Kidney epithelial cell (primary cell): ENCODE measurements around the gene TBX1. TPM values are rescaled to one million over a fixed set of nuclear protein-coding genes. Genes with fewer than 3 reads are reported as not detected.

Experiments
- DNase-seq: peaks from one replicate; pipeline ENCODE4 v3.0.0-alpha.2; 2010; ENCODE audit warnings: low read depth
- H3K27me3 ChIP-seq: 2 replicates; pipeline ENCODE4 v1.6.0; 2011; ENCODE audit warnings: low read length; ENCODE audit not compliant: control insufficient read depth, insufficient read depth
- H3K36me3 ChIP-seq: 2 replicates; pipeline ENCODE4 v1.5.1; 2011; ENCODE audit warnings: low read length; ENCODE audit not compliant: control insufficient read depth, insufficient read depth
- H3K4me3 ChIP-seq: 2 replicates; pipeline ENCODE4 v1.5.1; 2011; ENCODE audit warnings: low read depth, mild to moderate bottlenecking, control low read depth, low read length
- total RNA-seq: library from RNA; depleted of rRNA; stranded (reverse); fragments of >200 nt; gene quantifications from 2 replicates; pipeline ENCODE4 v1.2.3, GENCODE V29; 2015
- TF ChIP-seq, protein P1 (sequence below): IDR thresholded peaks from 2 replicates; pipeline ENCODE4 v1.5.1; 2011; ENCODE audit warnings: mild to moderate bottlenecking, moderate library complexity, low read length, control low read depth, inconsistent platforms; ENCODE audit not compliant: insufficient read depth, poor library complexity, severe bottlenecking

TBX1 gene
- total RNA-seq, 1 donor from 2014 or later, result not detected

DNA sequence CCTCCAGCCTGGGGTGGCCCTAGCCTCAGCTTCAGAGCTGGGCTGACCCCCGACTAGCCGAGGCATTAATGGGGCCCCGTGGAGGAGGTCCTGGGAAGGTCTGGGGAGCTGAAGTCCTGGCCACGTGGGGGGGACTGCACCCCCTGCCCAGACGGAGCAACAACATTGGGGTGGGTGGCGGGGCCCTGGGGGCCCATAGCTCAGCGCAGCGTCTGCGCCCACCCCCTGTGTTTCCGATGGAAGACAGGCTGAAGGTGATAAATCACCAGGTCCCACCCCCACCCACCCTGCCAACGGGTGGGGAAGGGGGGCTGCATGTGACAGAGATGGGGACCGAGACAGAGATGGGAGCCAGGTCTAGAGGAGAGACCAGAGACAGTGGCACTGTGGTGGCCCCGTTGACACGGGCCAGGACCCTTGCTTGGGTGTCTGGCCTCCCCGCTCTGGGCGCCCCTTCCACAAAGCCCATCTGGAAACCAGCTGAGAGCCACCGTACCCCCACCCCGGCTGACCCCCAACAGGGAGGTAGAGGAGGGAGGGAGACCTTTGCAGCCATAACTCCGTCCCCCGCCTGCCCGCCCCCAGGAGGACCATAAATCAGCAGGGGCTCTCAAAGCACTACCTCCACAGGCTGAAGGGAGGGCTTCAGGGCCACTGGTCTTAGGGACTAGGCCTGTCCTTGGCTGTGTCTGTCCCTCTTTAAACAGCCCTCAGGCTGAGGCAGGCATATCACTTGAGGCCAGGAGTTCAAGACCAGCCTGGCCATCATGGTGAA, 29.0 kb upstream of the TBX1 start:
- H3K27me3 ChIP-seq, result peaks cover 61% of the 10 kb centered on the region
- TF ChIP-seq, protein P1, sequence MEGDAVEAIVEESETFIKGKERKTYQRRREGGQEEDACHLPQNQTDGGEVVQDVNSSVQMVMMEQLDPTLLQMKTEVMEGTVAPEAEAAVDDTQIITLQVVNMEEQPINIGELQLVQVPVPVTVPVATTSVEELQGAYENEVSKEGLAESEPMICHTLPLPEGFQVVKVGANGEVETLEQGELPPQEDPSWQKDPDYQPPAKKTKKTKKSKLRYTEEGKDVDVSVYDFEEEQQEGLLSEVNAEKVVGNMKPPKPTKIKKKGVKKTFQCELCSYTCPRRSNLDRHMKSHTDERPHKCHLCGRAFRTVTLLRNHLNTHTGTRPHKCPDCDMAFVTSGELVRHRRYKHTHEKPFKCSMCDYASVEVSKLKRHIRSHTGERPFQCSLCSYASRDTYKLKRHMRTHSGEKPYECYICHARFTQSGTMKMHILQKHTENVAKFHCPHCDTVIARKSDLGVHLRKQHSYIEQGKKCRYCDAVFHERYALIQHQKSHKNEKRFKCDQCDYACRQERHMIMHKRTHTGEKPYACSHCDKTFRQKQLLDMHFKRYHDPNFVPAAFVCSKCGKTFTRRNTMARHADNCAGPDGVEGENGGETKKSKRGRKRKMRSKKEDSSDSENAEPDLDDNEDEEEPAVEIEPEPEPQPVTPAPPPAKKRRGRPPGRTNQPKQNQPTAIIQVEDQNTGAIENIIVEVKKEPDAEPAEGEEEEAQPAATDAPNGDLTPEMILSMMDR, result no peak
- no peak overlapping the region for H3K4me3 ChIP-seq
- H3K36me3 ChIP-seq, result no peaks in the 10 kb centered on the region
- DNase-seq, result no peak

DNA sequence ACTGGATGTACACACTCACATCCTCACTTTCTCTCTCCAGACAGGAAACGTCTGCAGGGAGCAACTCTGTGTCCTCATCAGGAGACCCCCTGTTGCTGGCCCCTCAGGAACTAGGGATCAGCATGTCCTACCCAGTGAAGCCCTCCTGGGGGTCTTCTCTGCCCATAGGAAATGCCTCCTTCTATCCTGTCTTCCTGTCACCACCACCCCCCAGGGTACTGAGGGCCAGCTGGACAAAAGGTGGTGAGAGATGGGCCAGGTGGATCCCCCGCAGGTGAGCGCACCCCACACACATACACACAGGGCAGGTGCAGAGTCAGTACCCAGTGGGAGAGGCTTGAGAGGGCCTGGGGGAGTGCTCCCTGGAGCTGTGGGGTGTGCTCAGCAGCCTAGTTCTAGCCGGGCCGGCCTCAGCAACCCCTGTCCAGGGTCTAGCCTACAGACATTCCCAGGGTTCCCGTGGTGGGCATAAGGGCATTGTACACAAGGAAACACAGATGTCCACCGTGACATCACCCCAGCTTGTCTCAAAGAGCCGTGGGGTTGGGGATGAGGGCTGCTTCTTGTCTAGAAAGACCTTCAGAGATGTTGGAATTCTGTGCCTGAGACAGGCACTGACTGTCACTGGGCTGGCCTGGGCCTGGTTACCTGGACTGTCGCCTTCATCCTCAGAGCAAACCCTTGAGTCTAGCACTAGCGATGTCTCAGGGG, 28.0 kb upstream of the TBX1 start:
- H3K27me3 ChIP-seq, result peaks cover 62% of the 10 kb centered on the region
- no peak overlapping the region for H3K4me3 ChIP-seq
- H3K36me3 ChIP-seq, result no peaks in the 10 kb centered on the region
- TF ChIP-seq, protein P1, result no peak
- DNase-seq, result no peak

DNA sequence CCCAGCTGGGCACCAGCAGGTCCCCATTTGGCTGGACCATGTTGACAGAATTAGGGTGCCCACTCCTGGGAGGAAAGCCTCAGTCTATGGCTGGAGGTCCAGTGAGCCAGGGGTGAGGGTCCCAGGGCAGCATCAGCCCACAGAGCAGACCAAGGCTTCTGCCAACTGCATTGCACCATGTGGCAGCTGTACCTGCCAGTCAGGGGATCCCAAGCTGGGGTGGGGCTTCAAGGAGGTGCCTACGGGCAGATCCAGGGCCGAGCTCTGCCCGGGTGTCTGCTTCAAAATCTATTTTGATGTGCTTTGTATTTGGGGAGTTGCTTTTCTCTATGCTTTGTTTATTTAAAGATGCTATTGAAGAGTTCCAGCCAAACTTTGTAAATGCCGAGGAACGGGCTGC, 26.8 kb upstream of the TBX1 start:
- H3K36me3 ChIP-seq, result no peaks in the 10 kb centered on the region
- TF ChIP-seq, protein P1, result no peak
- H3K27me3 ChIP-seq, result peaks cover 64% of the 10 kb centered on the region
- no peak for DNase-seq
- H3K4me3 ChIP-seq, result no peak overlapping the region

DNA sequence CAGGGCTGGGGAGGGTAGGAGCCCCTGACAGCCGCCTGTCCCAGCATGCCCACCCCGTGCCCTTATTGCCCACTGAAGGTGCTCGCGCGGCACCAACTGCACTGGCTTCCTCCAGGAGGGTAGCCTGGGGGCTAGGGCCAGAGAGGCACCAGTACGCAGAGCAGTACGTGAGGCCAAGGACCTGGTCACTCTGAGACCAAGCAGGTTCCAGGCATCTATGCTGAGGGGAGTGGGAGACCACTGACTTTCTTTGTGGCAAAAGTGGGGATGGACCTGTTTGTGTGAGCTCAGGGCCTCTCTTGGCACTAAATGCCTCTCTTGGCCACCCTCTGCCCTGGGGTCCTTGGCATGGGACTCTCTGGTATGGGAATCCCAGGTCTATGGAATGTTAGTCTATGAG, 26.4 kb upstream of the TBX1 start:
- H3K4me3 ChIP-seq, result no peak overlapping the region
- DNase-seq, result no peak
- peaks cover 66% of the 10 kb centered on the region for H3K27me3 ChIP-seq
- H3K36me3 ChIP-seq, result no peaks in the 10 kb centered on the region
- TF ChIP-seq, protein P1, result no peak

DNA sequence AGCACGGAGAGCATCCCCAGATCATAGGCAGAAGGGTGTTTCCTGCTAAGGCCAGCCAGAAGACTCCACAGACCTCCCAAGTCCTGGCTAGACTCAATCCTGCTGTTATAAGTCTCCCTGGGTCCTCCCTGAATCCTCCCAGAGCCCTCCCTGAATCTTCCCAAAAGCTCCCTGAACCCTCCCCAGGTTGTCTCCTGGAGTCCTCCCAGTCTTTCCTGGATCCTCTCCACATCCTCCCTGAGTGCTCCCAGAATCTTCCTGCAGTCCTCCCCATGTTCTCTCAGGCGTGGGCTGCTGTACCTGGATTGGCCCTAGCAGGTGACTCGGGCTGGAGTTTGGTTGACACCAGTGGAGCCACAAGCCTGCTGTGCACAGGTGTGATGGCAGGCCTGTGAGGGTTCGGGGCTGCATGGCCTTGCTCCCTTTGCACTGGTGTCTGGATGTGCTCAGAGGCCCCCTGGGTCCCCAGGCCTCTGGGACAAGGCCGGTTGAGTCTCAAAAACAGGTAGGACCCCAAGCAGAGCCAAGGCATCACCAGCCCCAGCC, 25.7 kb upstream of the TBX1 start:
- TF ChIP-seq, protein P1, result no peak
- no peak overlapping the region for H3K4me3 ChIP-seq
- DNase-seq, result no peak

More for the DNA sequence above, 25.7 kb upstream of the TBX1 start:
- peaks cover 67% of the 10 kb centered on the region for H3K27me3 ChIP-seq
- H3K36me3 ChIP-seq, result no peaks in the 10 kb centered on the region
